HEK293 (cell line): ENCODE results near the gene CAPN7.

Experiments
- CTCF ChIA-PET: fragments of 350-600 bp; formaldehyde crosslinking; extraction: SDS; loops from one replicate; lab custom pipeline; 2021; ENCODE audit warnings: antibody characterized with exemption; lab: Yijun Ruan, JAX
- POLR2A ChIA-PET: fragments of 300-600 bp; formaldehyde crosslinking; extraction: SDS; loops from one replicate; lab custom pipeline; 2020; ENCODE audit warnings: antibody characterized with exemption, inconsistent platforms; lab: Yijun Ruan, JAX
- H3K27ac ChIP-seq: fragments of 200-500 bp; sonication (Bioruptor generic); 2 replicates; pipeline ENCODE4 v1.5.1; 2014; ENCODE audit warnings: low read depth, low read length, control low read depth, inconsistent platforms; ENCODE audit errors: extremely low read depth
- H3K36me3 ChIP-seq, 2 experiments: fragments of 200-500 bp in 1 of 2; sonication (Bioruptor generic) in 1 of 2; 1 replicate in 1 of 2; 2 replicates in 1 of 2; pipeline ENCODE4 v1.5.1; 2014 to 2017; ENCODE audit warnings: inconsistent platforms in 2 of 2, low read length in 2 of 2; ENCODE audit not compliant: control insufficient read depth in 2 of 2, insufficient read depth in 1 of 2
- H3K4me1 ChIP-seq: fragments of 200-500 bp; sonication (Bioruptor generic); 2 replicates; pipeline ENCODE4 v1.5.1; 2014; ENCODE audit warnings: mild to moderate bottlenecking, low read length, inconsistent platforms; ENCODE audit not compliant: control insufficient read depth, insufficient read depth
- H3K4me3 ChIP-seq: 2 replicates; pipeline ENCODE4 v1.5.1; 2011; ENCODE audit warnings: low read depth, mild to moderate bottlenecking, control low read depth, low read length, moderate library complexity
- H3K9me3 ChIP-seq: fragments of 200-500 bp; sonication (Bioruptor generic); 2 replicates; pipeline ENCODE4 v1.5.1; 2014; ENCODE audit warnings: low read depth, low read length, inconsistent platforms; ENCODE audit not compliant: control insufficient read depth, insufficient read depth
- GLIS1 ChIP-seq: fragments of 450-650 bp; formaldehyde crosslinking; IDR thresholded peaks from 2 replicates; pipeline ENCODE4 v1.5.1; 2016; ENCODE audit warnings: missing biosample characterization, missing genetic modification characterization
- HOXD13 ChIP-seq: sonication (generic); formaldehyde crosslinking; IDR thresholded peaks from 2 replicates; pipeline ENCODE4 v1.8.0; 2022; ENCODE audit warnings: missing genetic modification reagents, borderline replicate concordance
- KLF16 ChIP-seq: fragments of 450-650 bp; formaldehyde crosslinking; IDR thresholded peaks from 2 replicates; pipeline ENCODE4 v1.5.1; 2017; ENCODE audit warnings: missing biosample characterization, missing genetic modification characterization
- KLF9 ChIP-seq: fragments of 450-650 bp; formaldehyde crosslinking; IDR thresholded peaks from 2 replicates; pipeline ENCODE4 v1.5.1; 2016; ENCODE audit warnings: missing biosample characterization, missing genetic modification characterization, low read depth
- SALL2 ChIP-seq: fragments of 450-650 bp; formaldehyde crosslinking; IDR thresholded peaks from 2 replicates; pipeline ENCODE4 v1.5.0; 2017; ENCODE audit warnings: missing biosample characterization, mild to moderate bottlenecking, missing genetic modification characterization, borderline replicate concordance
- ZIC2 ChIP-seq: fragments of 450-650 bp; formaldehyde crosslinking; IDR thresholded peaks from 2 replicates; pipeline ENCODE4 v1.5.1; 2016; ENCODE audit warnings: missing biosample characterization, missing genetic modification characterization
- ZNF140 ChIP-seq: fragments of 450-650 bp; formaldehyde crosslinking; IDR thresholded peaks from 2 replicates; pipeline ENCODE4 v1.5.1; 2016; ENCODE audit warnings: missing biosample characterization, missing genetic modification characterization
- ZNF169 ChIP-seq: fragments of 450-650 bp; formaldehyde crosslinking; IDR thresholded peaks from 2 replicates; pipeline ENCODE4 v1.5.1; 2016; ENCODE audit warnings: missing biosample characterization, missing genetic modification characterization
- ZNF239 ChIP-seq: fragments of 450-650 bp; formaldehyde crosslinking; IDR thresholded peaks from 2 replicates; pipeline ENCODE4 v1.5.1; 2016; ENCODE audit warnings: missing biosample characterization, missing genetic modification characterization
- ZNF26 ChIP-seq: fragments of 450-650 bp; formaldehyde crosslinking; IDR thresholded peaks from 2 replicates; pipeline ENCODE4 v1.5.1; 2016; ENCODE audit warnings: missing biosample characterization, missing genetic modification characterization
- ZNF561 ChIP-seq: fragments of 450-650 bp; IDR thresholded peaks from 2 replicates; pipeline ENCODE4 v1.5.1; 2018; ENCODE audit warnings: missing biosample characterization, missing genetic modification characterization, borderline replicate concordance
- ZNF621 ChIP-seq: fragments of 450-650 bp; formaldehyde crosslinking; IDR thresholded peaks from 2 replicates; pipeline ENCODE4 v1.5.1; 2017; ENCODE audit warnings: missing biosample characterization, missing genetic modification characterization
- ZNF707 ChIP-seq: fragments of 450-650 bp; formaldehyde crosslinking; IDR thresholded peaks from 2 replicates; pipeline ENCODE4 v1.5.1; 2016; ENCODE audit warnings: missing biosample characterization, missing genetic modification characterization
- ZNF768 ChIP-seq: fragments of 450-650 bp; formaldehyde crosslinking; IDR thresholded peaks from 2 replicates; pipeline ENCODE4 v1.5.1; 2018; ENCODE audit warnings: missing biosample characterization, mild to moderate bottlenecking, missing genetic modification characterization
- ZSCAN18 ChIP-seq: fragments of 450-650 bp; formaldehyde crosslinking; IDR thresholded peaks from 2 replicates; pipeline ENCODE4 v1.5.1; 2016; ENCODE audit warnings: missing biosample characterization, missing genetic modification characterization
- TF ChIP-seq, protein P1 (sequence below): fragments of 450-650 bp; formaldehyde crosslinking; IDR thresholded peaks from 2 replicates; pipeline ENCODE4 v1.5.1; 2017; ENCODE audit warnings: missing biosample characterization, missing genetic modification characterization
- TF ChIP-seq, protein P2 (sequence below): fragments of 450-650 bp; formaldehyde crosslinking; IDR thresholded peaks from 2 replicates; pipeline ENCODE4 v1.5.1; 2017; ENCODE audit warnings: missing biosample characterization, mild to moderate bottlenecking, missing genetic modification characterization, moderate library complexity
- TF ChIP-seq, protein P3 (sequence below): sonication (generic); formaldehyde crosslinking; IDR thresholded peaks from 2 replicates; pipeline ENCODE4 v1.8.1; 2022; ENCODE audit warnings: mild to moderate bottlenecking, moderate library complexity, missing genetic modification reagents

Gene CAPN7

GRCh38 chr3:15197340-15198029 is 8.6 kb upstream of the CAPN7 start:
- TF ChIP-seq SALL2 (tag by site-specific recombination) (no peak), ZNF239 (no peak), ZNF768 (tag by site-specific recombination) (no peak), ZIC2 (tag by site-specific recombination) (no peak), KLF9 (tag by site-specific recombination) (no peak), KLF16 (no peak), ZNF169 (no peak), ZSCAN18 (tag by site-specific recombination) (no peak)
- TF ChIP-seq, protein P1, sequence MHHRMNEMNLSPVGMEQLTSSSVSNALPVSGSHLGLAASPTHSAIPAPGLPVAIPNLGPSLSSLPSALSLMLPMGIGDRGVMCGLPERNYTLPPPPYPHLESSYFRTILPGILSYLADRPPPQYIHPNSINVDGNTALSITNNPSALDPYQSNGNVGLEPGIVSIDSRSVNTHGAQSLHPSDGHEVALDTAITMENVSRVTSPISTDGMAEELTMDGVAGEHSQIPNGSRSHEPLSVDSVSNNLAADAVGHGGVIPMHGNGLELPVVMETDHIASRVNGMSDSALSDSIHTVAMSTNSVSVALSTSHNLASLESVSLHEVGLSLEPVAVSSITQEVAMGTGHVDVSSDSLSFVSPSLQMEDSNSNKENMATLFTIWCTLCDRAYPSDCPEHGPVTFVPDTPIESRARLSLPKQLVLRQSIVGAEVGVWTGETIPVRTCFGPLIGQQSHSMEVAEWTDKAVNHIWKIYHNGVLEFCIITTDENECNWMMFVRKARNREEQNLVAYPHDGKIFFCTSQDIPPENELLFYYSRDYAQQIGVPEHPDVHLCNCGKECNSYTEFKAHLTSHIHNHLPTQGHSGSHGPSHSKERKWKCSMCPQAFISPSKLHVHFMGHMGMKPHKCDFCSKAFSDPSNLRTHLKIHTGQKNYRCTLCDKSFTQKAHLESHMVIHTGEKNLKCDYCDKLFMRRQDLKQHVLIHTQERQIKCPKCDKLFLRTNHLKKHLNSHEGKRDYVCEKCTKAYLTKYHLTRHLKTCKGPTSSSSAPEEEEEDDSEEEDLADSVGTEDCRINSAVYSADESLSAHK (tag by site-specific recombination), result no peak
- Histone ChIP-seq H3K4me1 (no peaks in the 10 kb centered on the region), H3K36me3 (no peaks in the 10 kb centered on the region), H3K27ac (no peak overlapping the region), H3K4me3 (no peak overlapping the region), H3K9me3 (no peaks in the 10 kb centered on the region)
- CTCF ChIA-PET, result interaction anchor here (0.9 kb wide), 1 partner anchor 208 kb away, joined by 3 read pairs; no protein-coding TSS in a partner anchor
- POLR2A ChIA-PET, result no interaction called here

- POLR2A ChIA-PET, result no interaction called here
- Histone ChIP-seq H3K4me3 (no peak overlapping the region), H3K36me3 (no peaks in the 10 kb centered on the region), H3K9me3 (no peaks in the 10 kb centered on the region), H3K4me1 (no peaks in the 10 kb centered on the region), H3K27ac (no peak overlapping the region)
- TF ChIP-seq ZNF621 (tag by site-specific recombination) (no peak), ZNF707 (tag by site-specific recombination) (no peak), ZNF26 (tag by site-specific recombination) (no peak), ZNF561 (no peak), ZNF140 (no peak), GLIS1 (tag by site-specific recombination) (no peak), HOXD13 (CRISPR knock-in tag) (no peak), SALL2 (tag by site-specific recombination) (no peak)
- TF ChIP-seq, protein P2, sequence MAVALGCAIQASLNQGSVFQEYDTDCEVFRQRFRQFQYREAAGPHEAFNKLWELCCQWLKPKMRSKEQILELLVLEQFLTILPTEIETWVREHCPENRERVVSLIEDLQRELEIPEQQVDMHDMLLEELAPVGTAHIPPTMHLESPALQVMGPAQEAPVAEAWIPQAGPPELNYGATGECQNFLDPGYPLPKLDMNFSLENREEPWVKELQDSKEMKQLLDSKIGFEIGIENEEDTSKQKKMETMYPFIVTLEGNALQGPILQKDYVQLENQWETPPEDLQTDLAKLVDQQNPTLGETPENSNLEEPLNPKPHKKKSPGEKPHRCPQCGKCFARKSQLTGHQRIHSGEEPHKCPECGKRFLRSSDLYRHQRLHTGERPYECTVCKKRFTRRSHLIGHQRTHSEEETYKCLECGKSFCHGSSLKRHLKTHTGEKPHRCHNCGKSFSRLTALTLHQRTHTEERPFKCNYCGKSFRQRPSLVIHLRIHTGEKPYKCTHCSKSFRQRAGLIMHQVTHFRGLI, result no peak
- TF ChIP-seq, protein P3, sequence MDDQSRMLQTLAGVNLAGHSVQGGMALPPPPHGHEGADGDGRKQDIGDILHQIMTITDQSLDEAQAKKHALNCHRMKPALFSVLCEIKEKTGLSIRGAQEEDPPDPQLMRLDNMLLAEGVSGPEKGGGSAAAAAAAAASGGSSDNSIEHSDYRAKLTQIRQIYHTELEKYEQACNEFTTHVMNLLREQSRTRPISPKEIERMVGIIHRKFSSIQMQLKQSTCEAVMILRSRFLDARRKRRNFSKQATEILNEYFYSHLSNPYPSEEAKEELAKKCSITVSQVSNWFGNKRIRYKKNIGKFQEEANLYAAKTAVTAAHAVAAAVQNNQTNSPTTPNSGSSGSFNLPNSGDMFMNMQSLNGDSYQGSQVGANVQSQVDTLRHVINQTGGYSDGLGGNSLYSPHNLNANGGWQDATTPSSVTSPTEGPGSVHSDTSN (CRISPR knock-in tag), result no peak
- CTCF ChIA-PET, result interaction anchor here (0.5 to 1.0 kb wide), 2 partner anchors 207 to 1473 kb away, joined by 3 to 4 read pairs; no protein-coding TSS in a partner anchor
These were observed 7.4 kb upstream of the CAPN7 start for GRCh38 chr3:15198686-15199085.
